ENCODE results near the gene PRMT3. TPM values are rescaled to one million over a fixed set of nuclear protein-coding genes. Genes with fewer than 3 reads are reported as not detected.

PRMT3 gene
- total RNA-seq: 10 to 100 TPM; 11.6 to 12.7 (median 11.8) TPM
- long read RNA-seq, donor 1, transcript PRMT3-202 (16 exons, 2,653 nt): major isoform, 11 of 13 reads
- long read RNA-seq, donor 1, partial matches to known transcripts: 0 of 13 reads
- long read RNA-seq, donor 1, other reads (novel, unspliced or antisense): 2 of 13 reads
- long read RNA-seq, donor 2, transcript PRMT3-202 (16 exons, 2,653 nt): major isoform, 6 of 11 reads
- long read RNA-seq, donor 2, partial matches to known transcripts: 4 of 11 reads
- long read RNA-seq, donor 2, other reads (novel, unspliced or antisense): 1 of 11 reads

DNA sequence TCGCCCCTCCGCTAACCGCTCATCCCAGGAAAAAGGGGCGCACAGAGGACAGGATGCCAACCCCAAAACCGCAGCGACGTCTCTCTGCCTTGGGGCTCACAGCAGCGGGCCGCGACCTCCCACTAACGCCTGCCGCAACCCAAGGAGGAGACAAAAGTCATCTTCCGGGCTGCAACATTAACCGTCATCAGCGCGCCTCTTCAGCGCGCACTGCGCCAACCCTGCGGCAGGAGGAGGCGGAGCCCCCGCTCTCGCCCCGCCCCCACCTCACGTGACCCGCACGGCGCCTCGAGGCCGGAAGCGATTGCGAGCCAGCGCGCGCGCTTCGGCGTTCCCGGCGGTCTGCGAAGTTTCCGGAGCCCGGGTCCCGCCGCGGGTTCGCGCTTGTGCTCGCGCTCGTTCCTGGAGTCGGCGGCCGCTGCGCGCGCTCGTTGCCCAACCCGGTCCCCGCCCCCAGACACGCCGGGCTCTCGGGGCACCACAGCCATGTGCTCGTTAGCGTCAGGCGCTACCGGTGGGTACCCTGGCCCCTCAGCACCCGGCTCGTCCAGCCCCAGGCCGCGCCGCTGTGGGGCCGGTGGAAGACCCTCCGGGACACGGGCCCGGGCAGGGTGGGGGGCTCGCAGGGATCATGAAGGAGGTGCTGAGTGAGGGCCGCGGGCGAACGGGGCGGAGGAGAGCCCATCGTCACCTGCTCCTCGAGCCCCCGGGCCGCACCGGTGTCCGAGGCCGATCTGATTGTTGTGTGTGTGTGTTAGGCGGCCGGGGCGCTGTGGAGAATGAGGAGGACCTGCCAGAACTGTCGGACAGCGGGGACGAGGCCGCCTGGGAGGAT, at the start of gene PRMT3:
Gene PRMT3, plus strand, starts transcription at position 456 of the 835 bp plus-strand sequence. Its CDS starts 31 bp downstream, at position 487.
- no peak for TF ChIP-seq CTCF (IDR thresholded peaks at IDR 0.05)
- peak; percentile 97 for ATAC-seq
- intact Hi-C loops (cut with DNase I, micrococcal nuclease): no loop called here
- peaks cover 5% of the 10 kb centered on the region for H3K4me1 ChIP-seq (ENCODE audit: low read depth)
- peak; percentile 97 to 99 (median 98) for DNase-seq
- H3K36me3 ChIP-seq (ENCODE audit: low read depth): peaks cover 3% of the 10 kb centered on the region
- no peaks in the 10 kb centered on the region for H3K9me3 ChIP-seq
- peak within 1 kb of the TSS; percentile 71 for H3K4me3 ChIP-seq

- no peak for DNase-seq
Observed at GRCh38 chr11:20342347-20343141, 45.0 kb upstream of the PRMT3 start.

DNA sequence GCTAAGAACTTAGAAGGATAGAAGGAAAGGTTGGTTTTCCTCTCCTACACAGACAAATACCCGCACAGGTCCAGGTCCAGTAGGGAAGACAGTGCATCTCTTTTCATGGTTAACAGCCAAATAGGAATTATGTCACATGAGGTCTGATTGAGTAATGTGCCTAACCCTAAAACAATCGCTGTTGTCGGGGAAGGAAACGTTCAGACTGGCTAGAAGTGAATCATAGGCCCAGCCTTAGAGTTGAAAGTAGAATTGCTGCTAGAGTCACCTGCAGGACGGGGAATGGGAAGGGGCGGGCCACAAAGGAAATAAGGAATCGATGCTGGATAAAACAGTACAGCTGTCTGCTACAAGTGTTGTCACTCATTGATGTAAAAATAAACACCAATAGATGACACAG, 36.4 kb upstream of the PRMT3 start:
- peak; percentile 87 for ATAC-seq
- intact Hi-C loops (cut with DNase I, micrococcal nuclease): loop anchor here in 1 of 2 donors (10.0 kb wide), 1 partner anchor 226 kb away; no protein-coding TSS in a partner anchor

More at GRCh38 chr11:20342347-20343141, 45.0 kb upstream of the PRMT3 start:
- Histone ChIP-seq H3K36me3 (ENCODE audit: low read depth) (no peaks in the 10 kb centered on the region), H3K9me3 (no peaks in the 10 kb centered on the region), H3K4me1 (ENCODE audit: low read depth) (no peaks in the 10 kb centered on the region), H3K4me3 (no peak overlapping the region)
- TF ChIP-seq CTCF (IDR thresholded peaks at IDR 0.05): no peak
- ATAC-seq: no peak
- intact Hi-C loops (cut with DNase I, micrococcal nuclease): no loop called here

DNA sequence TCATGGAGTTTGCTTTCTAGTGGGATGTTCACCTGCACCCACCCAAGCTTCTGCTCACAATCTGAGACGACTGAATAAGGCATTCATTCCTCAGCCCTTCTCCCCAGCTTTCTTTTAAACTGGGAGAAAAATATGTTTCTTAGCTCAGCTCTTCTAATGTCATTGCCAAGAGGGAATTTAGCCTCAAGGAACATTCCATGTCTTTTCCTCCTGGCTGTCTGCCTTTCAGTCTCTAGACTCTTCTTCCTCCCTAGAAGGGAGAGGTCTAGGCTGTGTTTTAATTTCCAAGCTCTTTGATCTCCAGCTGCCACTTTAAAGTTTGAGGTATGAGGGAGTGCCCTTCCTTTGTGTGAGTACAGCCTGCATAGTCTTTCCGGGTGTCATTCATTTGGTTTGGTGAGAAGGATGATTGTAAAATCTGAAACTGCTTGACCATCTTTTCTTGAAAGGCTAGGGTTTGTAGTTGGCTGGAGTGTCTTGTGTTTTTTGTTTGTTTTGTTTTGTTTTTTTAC, 35.7 kb upstream of the PRMT3 start:
- Histone ChIP-seq H3K4me1 (ENCODE audit: low read depth) (no peaks in the 10 kb centered on the region), H3K4me3 (no peak overlapping the region), H3K9me3 (no peaks in the 10 kb centered on the region), H3K36me3 (ENCODE audit: low read depth) (no peaks in the 10 kb centered on the region)
- intact Hi-C loops (cut with DNase I, micrococcal nuclease): loop anchor here in 1 of 2 donors (10.0 kb wide), 1 partner anchor 227 kb away; no protein-coding TSS in a partner anchor
- TF ChIP-seq CTCF (IDR thresholded peaks at IDR 0.05): no peak
- ATAC-seq: peak; percentile 77
- DNase-seq: no peak

More for the DNA sequence above, 36.4 kb upstream of the PRMT3 start:
- no peak for DNase-seq
- Histone ChIP-seq H3K4me1 (ENCODE audit: low read depth) (no peaks in the 10 kb centered on the region), H3K4me3 (no peak overlapping the region), H3K36me3 (ENCODE audit: low read depth) (no peaks in the 10 kb centered on the region), H3K9me3 (no peaks in the 10 kb centered on the region)
- no peak for TF ChIP-seq CTCF (IDR thresholded peaks at IDR 0.05)

Measured in mucosa of descending colon (tissue), 3 donors.